Keratinocyte (primary cell): ENCODE results near the gene SPON1. TPM values are rescaled to one million over a fixed set of nuclear protein-coding genes. Genes with fewer than 3 reads are reported as not detected.

Source experiments
- DNase-seq: peaks from one replicate; pipeline ENCODE4 v3.0.0-alpha.2; 2011; ENCODE audit warnings: low read depth, missing footprints, low spot score
- FAIRE-seq: peaks from 2 replicates; lab custom pipeline; 2011; peaks lifted over from hg19 to GRCh38; lab: Jason Lieb, UNC
- H2AFZ ChIP-seq: 2 replicates; pipeline ENCODE4 v1.6.0; 2012; ENCODE audit warnings: low read length, control low read depth, inconsistent platforms; ENCODE audit not compliant: control insufficient read depth
- H3K27ac ChIP-seq: 2 replicates; pipeline ENCODE4 v1.5.1; 2011; ENCODE audit warnings: low read length; ENCODE audit not compliant: control insufficient read depth, insufficient read depth
- H3K27me3 ChIP-seq: 3 replicates; pipeline ENCODE4 v1.6.0; 2011; ENCODE audit warnings: low read length; ENCODE audit not compliant: control insufficient read depth, insufficient read depth; ENCODE audit errors: extremely low read depth
- H3K36me3 ChIP-seq, 2 experiments: 2 replicates in 1 of 2; 3 replicates in 1 of 2; pipeline ENCODE4 v1.5.1; 2011; ENCODE audit warnings: low read length in 2 of 2, mild to moderate bottlenecking in 1 of 2; ENCODE audit not compliant: control insufficient read depth in 2 of 2, insufficient read depth in 2 of 2; ENCODE audit errors: extremely low read depth in 1 of 2
- H3K4me1 ChIP-seq: 3 replicates; pipeline ENCODE4 v1.5.1; 2011; ENCODE audit warnings: low read length; ENCODE audit not compliant: control insufficient read depth, insufficient read depth; ENCODE audit errors: extremely low read depth
- H3K4me2 ChIP-seq: 3 replicates; pipeline ENCODE4 v1.6.0; 2011; ENCODE audit warnings: low read depth, low read length; ENCODE audit not compliant: control insufficient read depth, insufficient read depth; ENCODE audit errors: extremely low read depth
- H3K4me3 ChIP-seq, 3 experiments: fragments of 200-600 bp in 1 of 3; sonication (generic) in 1 of 3; 2 replicates in 2 of 3; 3 replicates in 1 of 3; pipeline ENCODE4 v1.5.1; 2011 to 2016; ENCODE audit warnings: low read length in 3 of 3, mild to moderate bottlenecking in 3 of 3, control low read depth in 2 of 3, inconsistent platforms in 1 of 3, low read depth in 1 of 3, mixed read lengths in 1 of 3, mixed run types in 1 of 3, moderate library complexity in 1 of 3; ENCODE audit not compliant: control insufficient read depth in 2 of 3, insufficient read depth in 2 of 3; ENCODE audit errors: extremely low read depth in 1 of 3
- H3K79me2 ChIP-seq: 2 replicates; pipeline ENCODE4 v1.6.0; 2012; ENCODE audit warnings: low read length; ENCODE audit not compliant: control insufficient read depth, insufficient read depth
- H3K9ac ChIP-seq: 3 replicates; pipeline ENCODE4 v1.6.0; 2011; ENCODE audit warnings: low read length; ENCODE audit not compliant: control insufficient read depth, insufficient read depth; ENCODE audit errors: extremely low read depth
- H3K9me1 ChIP-seq: 3 replicates; pipeline ENCODE4 v1.6.0; 2011; ENCODE audit warnings: low read length; ENCODE audit not compliant: control insufficient read depth, insufficient read depth; ENCODE audit errors: extremely low read depth
- H3K9me3 ChIP-seq: 2 replicates; pipeline ENCODE4 v1.5.1; 2012; ENCODE audit warnings: low read depth, low read length; ENCODE audit not compliant: control insufficient read depth
- H4K20me1 ChIP-seq: 3 replicates; pipeline ENCODE4 v1.6.0; 2011; ENCODE audit warnings: low read length; ENCODE audit not compliant: control insufficient read depth, insufficient read depth; ENCODE audit errors: extremely low read depth
- EZH2 ChIP-seq: IDR thresholded peaks from one replicate; pipeline ENCODE4 v1.6.1; 2012; ENCODE audit warnings: inconsistent platforms, mild to moderate bottlenecking, low read length, moderate library complexity
- dilution Hi-C: fragments of 300-500 bp; cut with MboI; formaldehyde crosslinking; loops from one replicate; pipeline ENCODE4 v1.7.0; 2020; ENCODE audit warnings: low sequenced_read_pairs; ENCODE audit not compliant: extremely low pct_ligation_motif_present
- polyA plus RNA-seq, 5 experiments: library from polyadenylated mRNA; depleted of rRNA in 3 of 5; stranded (reverse) in 3 of 5; stranded (forward) in 1 of 5; unstranded in 1 of 5; fragments of >200 nt; gene quantifications; 1 replicate in 1 of 5; 2 replicates in 3 of 5; 3 replicates in 1 of 5; pipeline versions ENCODE4 v1.2.1 to v1.2.3, GENCODE V29; 2011 to 2012; ENCODE audit warnings: missing spikeins in 2 of 5, low read depth in 1 of 5, low replicate concordance in 1 of 5
- TF ChIP-seq, protein P1 (sequence below), 3 experiments: IDR thresholded peaks in 1 of 3; conservative IDR thresholded peaks in 1 of 3; optimal IDR thresholded peaks in 1 of 3; 2 replicates in 2 of 3; 3 replicates in 1 of 3; pipeline versions ENCODE3 to v1.5.1; 2011; ENCODE audit warnings: low read length in 3 of 3, mild to moderate bottlenecking in 3 of 3, moderate library complexity in 2 of 3, control low read depth in 1 of 3, inconsistent platforms in 1 of 3; ENCODE audit not compliant: insufficient read depth in 2 of 3; ENCODE audit errors: extremely low read depth in 1 of 3

SPON1 gene
- polyA plus RNA-seq, 1 donor (not counting 4 experiments of a cell fraction or from before 2014, with no cell fraction given) = not detected

- no peaks in the 10 kb centered on the region for H3K36me3 ChIP-seq
- no peak for TF ChIP-seq EZH2
- TF ChIP-seq, protein P1, sequence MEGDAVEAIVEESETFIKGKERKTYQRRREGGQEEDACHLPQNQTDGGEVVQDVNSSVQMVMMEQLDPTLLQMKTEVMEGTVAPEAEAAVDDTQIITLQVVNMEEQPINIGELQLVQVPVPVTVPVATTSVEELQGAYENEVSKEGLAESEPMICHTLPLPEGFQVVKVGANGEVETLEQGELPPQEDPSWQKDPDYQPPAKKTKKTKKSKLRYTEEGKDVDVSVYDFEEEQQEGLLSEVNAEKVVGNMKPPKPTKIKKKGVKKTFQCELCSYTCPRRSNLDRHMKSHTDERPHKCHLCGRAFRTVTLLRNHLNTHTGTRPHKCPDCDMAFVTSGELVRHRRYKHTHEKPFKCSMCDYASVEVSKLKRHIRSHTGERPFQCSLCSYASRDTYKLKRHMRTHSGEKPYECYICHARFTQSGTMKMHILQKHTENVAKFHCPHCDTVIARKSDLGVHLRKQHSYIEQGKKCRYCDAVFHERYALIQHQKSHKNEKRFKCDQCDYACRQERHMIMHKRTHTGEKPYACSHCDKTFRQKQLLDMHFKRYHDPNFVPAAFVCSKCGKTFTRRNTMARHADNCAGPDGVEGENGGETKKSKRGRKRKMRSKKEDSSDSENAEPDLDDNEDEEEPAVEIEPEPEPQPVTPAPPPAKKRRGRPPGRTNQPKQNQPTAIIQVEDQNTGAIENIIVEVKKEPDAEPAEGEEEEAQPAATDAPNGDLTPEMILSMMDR (optimal IDR thresholded peaks at IDR 0.05 in 1 of 3, IDR thresholded peaks at IDR 0.05 in 1 of 3, conservative IDR thresholded peaks at IDR 0.05 in 1 of 3; ENCODE audit: extremely low read depth in 1 of 3, insufficient read depth in 2 of 3, low read length in 3 of 3) = no peak
- no peak overlapping the region for H2AFZ ChIP-seq
- peaks cover 92% of the 10 kb centered on the region for H3K79me2 ChIP-seq
- H3K27ac ChIP-seq = no peak overlapping the region
- FAIRE-seq (no peak), DNase-seq (no peak)
- H3K9me3 ChIP-seq = no peaks in the 10 kb centered on the region
- dilution Hi-C loops = no loop called here
- H3K4me1 ChIP-seq = peaks cover 31% of the 10 kb centered on the region
- peaks cover 5% of the 10 kb centered on the region for H3K9me1 ChIP-seq
- H4K20me1 ChIP-seq = peaks cover 15% of the 10 kb centered on the region
- H3K4me2 ChIP-seq = peak overlapping the region; percentile 13
- H3K4me3 ChIP-seq = peak overlapping the region in 1 of 3 experiments; percentile 3
- H3K27me3 ChIP-seq = no peaks in the 10 kb centered on the region
- H3K9ac ChIP-seq = no peak overlapping the region
These were observed 347.1 kb downstream of the SPON1 start for GRCh38 chr11:14309425-14310192.

GRCh38 chr11:14310679-14311078 lies 348.2 kb downstream of the SPON1 start:
- Histone ChIP-seq H3K9ac (no peak overlapping the region), H3K27me3 (no peaks in the 10 kb centered on the region), H3K4me3 (no peak overlapping the region), H3K9me1 (peaks cover 5% of the 10 kb centered on the region), H3K4me1 (peaks cover 31% of the 10 kb centered on the region), H3K4me2 (no peak overlapping the region), H3K9me3 (no peaks in the 10 kb centered on the region), H3K27ac (no peak overlapping the region), H3K36me3 (no peaks in the 10 kb centered on the region), H3K79me2 (peaks cover 91% of the 10 kb centered on the region), H4K20me1 (peaks cover 15% of the 10 kb centered on the region), H2AFZ (no peak overlapping the region)
- dilution Hi-C loops = no loop called here
- DNase-seq (no peak), FAIRE-seq (no peak)
- TF ChIP-seq EZH2 = no peak
- TF ChIP-seq, protein P1 (optimal IDR thresholded peaks at IDR 0.05 in 1 of 3, IDR thresholded peaks at IDR 0.05 in 1 of 3, conservative IDR thresholded peaks at IDR 0.05 in 1 of 3; ENCODE audit: extremely low read depth in 1 of 3, insufficient read depth in 2 of 3, low read length in 3 of 3) = no peak
